Left renal cortex interstitium (tissue), 4 donors: Measurements from ENCODE around the gene OR52E6. TPM values are rescaled to one million over a fixed set of nuclear protein-coding genes. Genes with fewer than 3 reads are reported as not detected.

Experiments
- DNase-seq, 4 donors: peaks; one replicate each; pipeline ENCODE4 v3.0.0-alpha.2; 2013; ENCODE audit warnings: low read depth in 4 of 4, low spot score in 2 of 4, missing footprints in 1 of 4
- polyA plus RNA-seq, 4 donors: library from polyadenylated mRNA; unstranded; fragments of 120-200 nt; gene quantifications; one replicate each; pipeline ENCODE4 v1.2.1, GENCODE V29; 2013; ENCODE audit not compliant: insufficient read length in 4 of 4

OR52E6 gene
- polyA plus RNA-seq, 4 donors, result not detected

- no peak for DNase-seq
These were observed 34.1 kb downstream of the OR52E6 start for GRCh38 chr11:5807580-5807979.

- DNase-seq, result no peak
These were observed 37.7 kb downstream of the OR52E6 start for GRCh38 chr11:5803982-5804381.

GRCh38 chr11:5796541-5796940, 45.2 kb downstream of the OR52E6 start:
- DNase-seq, result no peak

- DNase-seq, result no peak
These were observed 50.5 kb downstream of the OR52E6 start, which contains the start of gene OR52N1 for GRCh38 chr11:5791165-5791564. Gene OR52N1 (minus strand): TSS chr11:5791265. CDS start chr11:5788816, 2,449 bp downstream.

Other genes starting within 250 kb of the OR52E6 start
- 10 to 100 TPM; 11.8 to 65.1 (median 35.7) TPM for gene TRIM6, start 245.3 kb downstream of the OR52E6 start, polyA plus RNA-seq
- gene TRIM34, start 216.9 kb downstream of the OR52E6 start, polyA plus RNA-seq, result 10 to 100 TPM in 1 of 4 donors, 1 to 10 TPM in 3; 6.1 to 12.6 (median 9.3) TPM
- 10 to 100 TPM; 35.3 to 52.4 (median 41.9) TPM for gene TRIM5, start 156.8 kb downstream of the OR52E6 start, polyA plus RNA-seq
- gene TRIM22, start 152.1 kb downstream of the OR52E6 start, polyA plus RNA-seq, result 10 to 100 TPM in 2 of 4 donors, 1 to 10 TPM in 2; 6.8 to 11.9 (median 10.3) TPM
- not detected for gene OR56B1, start 105.4 kb downstream of the OR52E6 start, polyA plus RNA-seq
- gene OR52N4, start 87.7 kb downstream of the OR52E6 start, polyA plus RNA-seq, result not detected
- not detected for gene OR52N5, start 58.5 kb downstream of the OR52E6 start, polyA plus RNA-seq
- gene OR52N1, start 50.6 kb downstream of the OR52E6 start, polyA plus RNA-seq, result not detected
- gene OR52N2, start 33.0 kb downstream of the OR52E6 start, polyA plus RNA-seq, result not detected
- gene OR52E8, start 15.8 kb upstream of the OR52E6 start, polyA plus RNA-seq, result not detected
- under 1 TPM in 2 of 4 donors, not detected in 2; 0.06 to 0.07 TPM for gene OR52E4, start 38.7 kb upstream of the OR52E6 start, polyA plus RNA-seq
- gene OR52E5, start 51.3 kb upstream of the OR52E6 start, polyA plus RNA-seq, result not detected
- gene OR56A3, start 100.4 kb upstream of the OR52E6 start, polyA plus RNA-seq, result not detected
- gene OR56A5, start 126.6 kb upstream of the OR52E6 start, polyA plus RNA-seq, result not detected
- gene OR52L1, start 145.1 kb upstream of the OR52E6 start, polyA plus RNA-seq, result not detected
- under 1 TPM in 3 of 4 donors, not detected in 1; 0.05 to 0.09 (median 0.06) TPM for gene OR56A4, start 165.0 kb upstream of the OR52E6 start, polyA plus RNA-seq
- under 1 TPM in 2 of 4 donors, not detected in 2; 0.01 to 0.02 TPM for gene OR56A1, start 188.9 kb upstream of the OR52E6 start, polyA plus RNA-seq